Tongue (tissue), 2 donors: ENCODE measurements around the gene PLN. TPM values are rescaled to one million over a fixed set of nuclear protein-coding genes. Genes with fewer than 3 reads are reported as not detected.

ENCODE experiments used
- DNase-seq: peaks from one replicate; pipeline ENCODE4 v3.0.0-alpha.2; 2015
- total RNA-seq: library from RNA; depleted of rRNA; stranded (reverse); fragments of >200 nt; gene quantifications from one replicate; pipeline ENCODE4 v1.2.3, GENCODE V29; 2014

Gene PLN
- total RNA-seq, 1 donor from 2014 or later = 24.5 TPM

DNA sequence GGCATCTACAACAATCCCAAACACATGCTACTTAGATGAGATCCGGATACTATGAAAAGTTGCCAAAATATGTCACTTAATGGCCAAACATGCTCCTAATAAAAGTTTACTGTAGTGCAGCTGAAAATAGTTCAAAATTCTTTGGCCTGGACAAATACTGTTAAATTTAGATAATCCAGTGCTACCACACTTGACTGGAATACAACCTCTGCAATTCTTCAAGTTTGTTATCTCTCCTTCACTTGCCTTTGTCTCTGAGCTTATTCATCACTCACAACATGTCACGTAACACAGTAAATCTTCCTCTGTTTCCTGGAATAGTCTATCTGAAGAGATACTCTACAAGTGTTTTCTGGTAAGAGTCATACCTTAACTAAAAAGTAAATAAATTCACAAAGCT, 10.5 kb upstream of the PLN start:
- no peak for DNase-seq

DNA sequence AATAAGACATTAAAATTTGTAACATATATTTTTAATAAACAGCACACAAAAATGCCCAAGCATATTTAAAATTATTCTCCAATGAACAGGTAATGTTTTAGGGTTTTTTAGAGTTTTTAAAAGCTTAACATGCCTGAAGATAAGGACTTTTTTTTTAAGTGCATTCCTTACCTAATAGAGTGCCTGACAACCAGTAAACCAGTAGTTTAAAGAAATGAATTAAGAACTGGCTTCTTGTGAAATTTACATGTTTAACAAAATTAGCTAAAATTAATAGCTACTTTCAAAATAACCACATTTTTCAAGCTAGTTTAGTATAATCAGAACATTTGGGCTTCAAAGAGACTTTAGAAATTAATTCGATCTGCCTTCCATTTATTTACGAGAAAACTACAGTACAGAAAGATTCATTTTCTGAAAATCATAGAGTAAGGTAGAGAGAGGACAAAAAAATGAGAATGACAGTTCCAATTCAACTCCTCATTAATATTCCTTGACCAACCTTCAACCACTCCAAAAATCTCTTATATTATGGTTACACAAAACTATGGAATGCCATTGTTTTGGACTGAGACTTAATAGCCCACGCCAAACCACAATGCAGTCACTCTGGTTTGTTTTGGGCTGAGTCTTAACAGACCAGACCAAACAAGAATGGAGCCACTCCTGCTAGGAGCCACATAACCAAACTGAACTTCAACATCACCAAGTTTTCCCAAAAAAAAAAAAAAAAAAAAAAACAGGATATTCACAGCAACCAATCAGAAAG, 5.7 kb upstream of the PLN start:
- DNase-seq = no peak

DNA sequence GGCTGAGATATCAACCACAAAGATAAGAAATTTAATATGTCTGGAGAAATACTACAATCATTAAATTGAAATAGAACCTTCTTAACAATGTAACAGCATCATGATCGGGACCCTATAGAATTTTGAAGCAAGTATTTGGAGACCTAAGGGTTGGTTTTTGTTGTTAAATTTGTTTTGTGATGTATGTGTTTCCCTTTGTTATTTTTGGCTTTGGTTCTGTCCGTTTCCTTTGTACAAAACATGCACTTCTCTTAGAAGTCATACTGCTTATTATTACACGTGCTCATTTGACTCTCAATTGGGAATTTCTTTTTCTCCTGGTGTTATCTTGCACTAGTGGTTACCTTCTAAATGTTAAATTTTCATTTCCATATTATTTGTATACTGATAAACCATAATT, 4.0 kb upstream of the PLN start:
- no peak for DNase-seq

DNA sequence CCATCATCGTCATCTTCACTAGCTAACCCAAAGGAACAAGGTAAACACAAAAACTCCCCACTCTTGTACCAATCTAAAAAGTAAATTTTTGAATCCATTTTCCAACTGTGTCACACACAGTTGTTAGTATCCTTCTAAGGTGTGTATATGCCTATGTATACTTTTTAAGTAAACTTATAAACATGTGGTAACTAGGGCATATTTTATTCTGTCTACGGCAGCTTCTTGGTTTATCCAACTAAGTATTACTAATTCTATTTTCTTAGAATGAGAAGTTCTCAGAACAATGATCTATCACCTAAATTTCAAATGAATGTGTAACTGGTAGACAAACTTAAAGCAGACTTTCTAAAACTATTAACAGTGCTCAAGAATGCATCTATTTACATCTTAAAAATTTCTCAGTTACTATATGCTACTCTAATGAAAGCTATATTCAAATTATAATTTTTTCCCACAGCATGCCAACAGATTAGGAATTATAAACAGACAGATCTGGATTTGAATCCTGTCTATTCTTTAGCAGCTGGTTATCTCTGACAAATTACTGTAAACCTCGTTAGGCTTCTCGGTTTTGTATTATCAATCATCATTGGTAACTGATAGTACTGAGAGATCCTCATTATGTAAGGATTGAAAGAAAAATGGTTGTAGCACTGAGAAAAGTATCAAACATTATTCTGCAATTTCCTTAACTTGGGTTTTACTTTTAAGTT, 1.8 kb upstream of the PLN start:
- DNase-seq = no peak

DNA sequence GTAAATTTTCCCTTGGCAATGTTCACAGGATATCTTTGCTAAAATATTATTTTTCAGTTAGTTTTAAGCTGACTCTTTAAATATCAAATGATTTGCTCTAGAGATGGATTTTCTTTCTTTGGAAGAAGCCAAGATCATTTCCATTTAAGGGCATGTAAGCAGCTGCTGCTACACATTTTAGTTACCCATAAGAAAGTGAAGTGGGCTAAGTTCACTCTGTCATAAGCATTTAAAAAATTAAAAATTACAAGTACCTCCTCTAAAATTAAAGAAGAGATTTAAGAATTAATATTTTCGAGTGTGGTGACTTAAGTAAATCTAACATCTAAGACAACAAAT, 1.2 kb upstream of the PLN start:
- peak; percentile 31 for DNase-seq

DNA sequence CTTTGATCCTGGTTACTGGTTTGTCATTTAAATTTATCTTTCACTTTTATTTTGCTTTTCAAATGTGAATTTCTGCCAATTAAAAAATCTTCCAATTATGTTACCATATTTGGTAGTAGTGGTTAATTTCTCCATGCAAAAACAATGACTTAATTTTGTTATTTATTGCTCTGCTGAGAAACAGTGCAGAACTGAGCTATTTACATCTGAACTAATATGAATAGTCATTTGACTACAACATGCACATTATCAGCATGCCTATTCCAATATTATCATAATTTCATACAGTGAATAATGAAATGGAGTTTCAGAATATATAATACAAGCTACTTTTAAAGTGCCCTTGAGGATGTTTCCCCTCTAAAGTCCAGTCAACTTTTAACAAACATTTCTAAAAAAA, 517 bp downstream of the PLN start:
- DNase-seq = no peak

DNA sequence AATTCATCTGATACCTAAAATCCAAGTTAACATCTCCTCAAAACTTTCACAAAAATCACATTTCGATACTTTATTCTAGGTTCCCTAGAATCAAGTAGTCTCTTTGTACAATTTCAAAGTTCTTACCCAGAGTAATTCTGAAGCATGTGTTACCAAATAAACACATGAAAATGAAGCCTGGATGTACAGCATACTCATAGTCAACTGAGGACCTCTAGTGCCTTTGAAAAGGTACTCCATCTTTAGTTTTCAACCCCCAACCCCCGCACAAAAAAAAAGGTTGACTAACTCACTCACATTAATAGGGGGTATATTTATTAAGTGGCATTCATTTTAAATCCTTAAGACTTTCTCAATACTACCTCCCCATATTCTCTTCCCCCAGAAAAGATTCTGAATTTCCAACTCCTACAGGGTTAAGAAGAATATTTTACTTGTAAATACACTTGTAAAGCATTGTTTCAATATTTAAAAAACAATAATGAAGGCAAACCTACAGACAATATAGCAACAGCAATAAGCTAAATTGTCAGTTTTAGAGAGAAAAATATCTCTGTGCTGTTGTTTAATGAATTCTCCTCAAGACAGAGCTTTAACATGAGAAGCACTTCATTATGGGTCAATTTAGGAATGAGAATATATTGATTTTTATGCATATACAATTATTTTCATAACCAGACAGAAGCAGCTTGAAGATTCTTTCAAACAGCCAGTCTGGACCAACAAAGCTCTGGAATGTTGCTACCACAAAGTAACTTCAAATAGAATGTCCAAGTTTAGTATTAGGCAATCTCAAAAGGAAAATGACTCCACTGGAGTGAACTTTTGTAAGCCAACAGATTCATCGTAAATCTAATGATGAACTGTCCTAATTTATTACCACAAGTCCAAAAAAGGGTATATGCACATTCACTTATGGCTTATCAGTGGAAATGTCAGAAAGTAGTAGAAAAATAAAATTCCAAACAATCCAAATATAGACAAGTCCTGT, 3.3 kb downstream of the PLN start:
- peak; percentile 61 for DNase-seq

DNA sequence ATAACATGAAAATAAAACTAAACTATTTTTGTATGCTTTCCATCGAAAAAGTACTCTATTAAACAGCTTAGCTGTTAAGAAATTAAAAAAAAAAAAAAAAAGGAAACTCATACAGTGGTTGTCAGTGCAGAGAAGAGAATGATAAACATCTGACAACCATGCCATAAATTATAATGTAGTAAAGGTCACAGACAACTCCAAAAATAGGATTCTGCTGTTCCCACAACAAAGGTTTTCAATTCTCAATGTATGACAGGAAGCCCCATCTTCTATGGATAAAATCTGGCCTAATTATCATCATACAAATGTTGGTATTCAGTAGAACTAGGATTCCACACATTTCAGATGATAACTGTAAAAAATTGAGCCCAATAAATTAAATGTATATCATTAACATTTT, 5.0 kb downstream of the PLN start:
- no peak for DNase-seq

DNA sequence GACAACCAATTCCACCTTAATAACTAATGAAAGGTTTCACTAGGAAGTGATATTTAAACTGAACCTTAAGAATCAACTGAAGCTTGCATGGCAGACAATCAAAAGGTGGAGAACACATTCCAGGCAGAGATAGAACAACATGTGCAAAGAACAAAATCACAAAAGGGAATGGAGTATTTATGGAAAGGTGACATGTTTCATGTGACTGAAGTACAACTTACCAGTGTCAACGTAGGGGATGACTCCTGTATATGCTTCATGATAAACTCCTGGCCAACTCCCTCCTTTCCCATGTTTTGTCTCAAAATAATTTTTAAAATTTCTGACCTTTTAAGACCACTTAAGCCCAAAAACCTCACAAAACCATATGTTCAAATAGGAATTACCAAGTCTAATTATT, 6.6 kb downstream of the PLN start:
- no peak for DNase-seq

DNA sequence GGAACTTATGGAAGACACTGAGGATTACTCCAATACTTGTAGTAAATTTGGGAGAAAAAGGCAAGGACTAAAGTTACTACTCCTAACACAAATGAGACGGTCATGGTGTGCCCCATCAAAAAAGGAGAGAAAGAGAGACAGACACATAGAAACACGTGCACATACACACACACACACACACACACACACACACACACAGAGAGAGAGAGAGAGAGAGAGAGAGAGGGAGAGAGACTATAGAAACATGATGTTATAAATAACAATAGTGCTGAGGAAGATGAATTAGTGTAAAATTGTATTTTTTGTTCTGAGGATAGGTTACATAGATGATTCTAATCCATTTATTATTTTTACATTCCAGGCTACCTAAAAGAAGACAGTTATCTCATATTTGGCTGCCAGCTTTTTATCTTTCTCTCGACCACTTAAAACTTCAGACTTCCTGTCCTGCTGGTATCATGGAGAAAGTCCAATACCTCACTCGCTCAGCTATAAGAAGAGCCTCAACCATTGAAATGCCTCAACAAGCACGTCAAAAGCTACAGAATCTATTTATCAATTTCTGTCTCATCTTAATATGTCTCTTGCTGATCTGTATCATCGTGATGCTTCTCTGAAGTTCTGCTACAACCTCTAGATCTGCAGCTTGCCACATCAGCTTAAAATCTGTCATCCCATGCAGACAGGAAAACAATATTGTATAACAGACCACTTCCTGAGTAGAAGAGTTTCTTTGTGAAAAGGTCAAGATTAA, 10.5 kb downstream of the PLN start:
- no peak for DNase-seq

DNA sequence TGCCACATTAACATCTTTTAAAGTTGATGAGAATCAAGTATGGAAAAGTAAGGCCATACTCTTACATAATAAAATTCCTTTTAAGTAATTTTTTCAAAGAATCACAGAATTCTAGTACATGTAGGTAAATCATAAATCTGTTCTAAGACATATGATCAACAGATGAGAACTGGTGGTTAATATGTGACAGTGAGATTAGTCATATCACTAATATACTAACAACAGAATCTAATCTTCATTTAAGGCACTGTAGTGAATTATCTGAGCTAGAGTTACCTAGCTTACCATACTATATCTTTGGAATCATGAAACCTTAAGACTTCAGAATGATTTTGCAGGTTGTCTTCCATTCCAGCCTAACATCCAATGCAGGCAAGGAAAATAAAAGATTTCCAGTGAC, 11.6 kb downstream of the PLN start:
- DNase-seq = no peak

DNA sequence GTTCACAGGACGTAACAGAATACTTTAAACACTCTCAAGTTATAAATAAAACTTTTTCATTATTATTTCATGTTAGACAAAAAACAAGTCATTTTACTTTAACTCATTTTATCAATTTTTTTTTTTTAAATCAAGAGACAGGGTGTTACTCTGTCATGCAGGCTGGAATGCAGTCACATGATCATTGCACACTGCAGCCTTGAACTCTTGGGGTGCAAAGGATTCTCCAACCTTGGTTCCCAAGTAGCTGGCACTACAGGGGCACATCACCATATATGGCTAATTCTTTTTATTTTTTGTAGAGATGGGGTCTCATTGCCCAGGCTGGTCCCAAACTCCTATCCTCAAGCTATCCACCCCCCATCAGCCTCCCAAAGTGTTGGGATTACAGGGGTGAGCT, 14.2 kb downstream of the PLN start:
- no peak for DNase-seq

DNA sequence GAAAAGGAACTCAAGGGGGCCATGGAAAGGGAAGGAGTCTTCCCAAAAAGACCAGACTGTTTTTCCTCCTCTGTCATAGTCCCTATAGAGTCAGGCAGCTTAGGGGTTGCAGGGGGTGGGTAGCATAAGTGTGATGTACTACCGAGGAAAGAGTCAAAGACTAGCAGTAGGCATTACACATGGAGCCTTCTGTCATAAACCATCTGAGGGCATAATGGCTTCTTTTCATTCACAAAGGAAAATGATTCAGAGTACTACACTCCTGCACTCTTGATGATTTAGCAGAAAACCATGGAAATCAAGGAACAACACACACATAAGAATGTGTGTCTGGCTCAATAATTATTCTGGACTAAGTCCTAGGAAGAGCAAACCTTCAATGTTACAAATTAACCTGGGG, 14.9 kb downstream of the PLN start:
- DNase-seq = no peak

DNA sequence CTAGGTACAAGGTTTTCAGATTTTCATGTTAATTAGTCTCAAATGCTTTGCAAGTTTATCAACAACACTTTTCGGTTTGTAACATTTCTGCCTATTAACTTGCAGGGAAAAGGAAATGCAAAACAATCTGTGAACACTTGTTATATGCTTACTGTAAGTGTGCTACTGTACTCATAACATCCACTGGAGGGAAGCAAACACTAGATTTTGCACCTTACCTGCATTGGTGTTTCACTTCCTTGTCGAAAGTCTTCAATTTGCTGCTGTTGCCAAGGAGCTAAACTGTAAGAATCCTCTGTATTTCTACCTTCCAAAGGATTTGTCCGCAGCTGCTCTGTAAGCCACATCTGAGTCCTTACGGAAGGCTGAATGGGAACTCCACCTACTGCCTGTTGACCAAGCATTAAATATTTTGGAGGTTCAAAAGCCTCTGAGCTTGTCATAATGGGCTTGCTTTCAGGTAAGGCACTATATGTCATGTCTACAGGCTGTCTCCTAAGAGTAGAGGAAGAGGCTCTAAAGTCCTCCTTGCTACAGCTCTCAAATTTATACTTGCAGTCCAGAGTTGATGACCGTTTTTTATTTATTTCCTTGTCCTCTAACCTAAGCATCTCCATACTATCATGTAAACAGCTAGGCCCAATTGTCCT, 17.3 kb downstream of the PLN start:
- peak; percentile 62 for DNase-seq

DNA sequence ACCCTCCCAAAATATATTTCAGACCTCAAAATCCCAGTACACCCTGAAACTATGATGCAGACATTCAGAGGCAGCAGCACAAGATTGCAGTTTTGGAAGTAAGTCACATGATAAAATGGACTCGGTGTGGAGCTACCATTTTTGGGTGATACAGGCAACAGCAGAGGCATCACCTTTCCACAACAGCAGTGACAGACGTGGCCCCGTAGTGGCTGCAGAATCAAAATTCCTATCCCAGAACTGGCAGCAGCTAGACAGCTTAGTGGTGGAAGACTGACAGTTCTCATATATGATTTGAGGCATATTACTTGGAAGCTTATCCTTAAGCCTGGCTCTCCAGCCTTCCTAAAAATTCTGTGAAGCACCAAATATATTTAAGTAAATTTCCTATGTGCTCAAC, 19.9 kb downstream of the PLN start:
- no peak for DNase-seq

DNA sequence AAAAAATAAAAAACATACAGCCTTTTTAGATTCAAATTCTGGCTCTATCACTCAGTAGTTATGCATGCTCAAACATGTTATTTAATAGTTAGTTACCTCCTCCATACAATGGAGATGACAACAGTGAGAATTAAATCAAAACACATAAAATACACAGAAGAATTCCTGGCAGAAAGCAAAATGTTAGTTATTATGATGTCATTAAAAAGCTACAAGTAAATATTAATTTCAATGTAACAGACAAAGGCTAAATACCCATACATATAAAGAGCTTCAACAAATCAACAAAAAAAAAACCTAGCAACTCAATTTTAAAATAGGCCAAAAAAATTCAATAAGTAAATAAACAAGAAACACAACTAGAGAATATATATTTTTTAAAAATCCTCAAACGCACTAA, 21.4 kb downstream of the PLN start:
- DNase-seq = no peak

DNA sequence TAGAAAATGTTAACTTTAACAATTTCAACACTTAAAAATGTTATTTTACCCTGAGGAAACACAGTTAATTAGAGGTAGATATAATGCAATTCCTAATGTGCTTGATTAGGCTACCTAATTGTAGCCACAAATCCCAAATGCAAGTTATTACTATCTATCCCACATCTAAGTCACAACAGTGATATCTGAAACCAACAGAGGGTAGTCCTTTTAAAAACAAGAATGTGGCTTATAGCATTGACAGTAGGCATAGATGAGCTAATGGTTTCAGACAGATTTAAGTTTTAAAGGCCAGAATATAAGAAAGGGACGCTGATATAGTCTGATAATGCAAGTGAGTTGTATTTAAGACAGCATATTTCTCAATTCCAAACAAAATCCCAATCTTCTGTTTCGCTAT, 23.0 kb downstream of the PLN start:
- no peak for DNase-seq

DNA sequence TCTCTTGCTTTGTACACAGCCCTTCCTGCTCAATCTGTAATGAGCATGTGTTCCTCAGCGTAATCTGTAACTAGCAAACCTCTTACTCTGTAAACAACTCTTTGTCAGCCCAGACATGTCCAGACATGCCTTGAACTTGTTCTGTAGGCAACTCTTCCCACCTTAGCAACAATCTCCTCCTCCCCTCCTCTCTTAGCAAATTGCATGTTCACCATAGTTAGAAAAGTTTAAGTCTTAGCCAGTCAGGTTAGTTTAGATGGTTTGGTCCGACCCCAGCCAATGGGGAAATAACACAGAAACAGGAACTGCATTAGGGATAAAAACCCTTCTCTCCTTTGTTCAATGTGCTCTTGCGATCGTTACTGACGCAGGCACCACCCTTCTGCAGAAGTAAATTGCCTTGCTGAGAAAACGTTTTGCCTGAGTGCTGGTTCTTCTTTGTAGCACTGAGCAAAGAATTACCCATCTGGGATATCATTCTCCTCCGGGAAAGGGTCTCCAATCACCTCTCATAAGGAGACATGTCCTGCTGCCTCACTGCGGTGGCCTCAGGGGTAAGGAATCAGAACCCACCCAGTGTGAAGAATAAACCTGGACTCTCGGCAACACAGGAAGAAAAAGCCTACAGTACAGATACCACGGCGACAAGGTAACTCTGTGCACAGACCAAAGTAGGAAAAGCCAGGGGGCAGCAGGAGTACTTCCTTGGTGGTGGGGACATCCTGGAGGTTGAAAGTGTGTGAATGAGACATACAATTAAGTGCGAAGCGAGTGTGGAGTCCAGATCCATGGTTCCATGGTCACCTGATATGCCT, 26.2 kb downstream of the PLN start:
- DNase-seq = no peak

DNA sequence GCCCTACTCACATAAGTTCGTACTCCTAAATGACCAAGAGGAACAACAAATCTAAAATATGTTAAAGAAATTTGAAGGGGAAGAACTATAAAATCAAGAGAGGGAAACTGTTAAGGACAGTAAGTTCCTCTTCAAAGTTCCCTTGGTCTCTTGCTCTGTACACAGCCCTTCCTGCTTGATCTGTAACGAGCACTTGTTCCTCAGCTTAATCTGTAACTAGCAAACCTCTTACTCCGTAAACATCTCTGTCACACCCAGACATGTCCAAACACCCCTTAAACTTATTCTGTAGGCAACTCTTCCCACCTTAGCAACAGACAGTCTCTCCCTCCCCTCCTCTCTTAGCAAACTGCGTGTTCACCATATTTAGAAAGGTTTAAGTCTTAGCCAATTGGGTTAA, 29.9 kb downstream of the PLN start:
- no peak for DNase-seq

DNA sequence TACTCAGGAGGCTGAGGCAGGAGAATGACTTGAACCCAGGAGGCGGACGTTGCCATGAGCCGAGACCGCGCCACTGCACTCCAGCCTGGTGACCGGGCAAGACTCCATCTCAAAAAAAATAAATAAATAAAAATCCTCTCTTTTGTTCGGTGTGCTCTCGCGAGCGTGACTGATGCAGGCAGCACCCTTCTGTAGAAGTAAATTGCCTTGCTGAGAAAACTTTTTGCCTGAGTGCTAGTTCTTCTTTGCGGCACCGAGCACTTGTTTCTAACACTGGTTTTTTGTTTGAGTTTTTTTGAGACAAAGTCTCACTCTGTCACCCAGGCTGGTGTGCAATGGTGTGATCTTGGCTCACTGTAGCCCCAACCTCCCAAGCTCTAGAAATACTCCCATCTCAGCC, 30.5 kb downstream of the PLN start:
- no peak for DNase-seq

DNA sequence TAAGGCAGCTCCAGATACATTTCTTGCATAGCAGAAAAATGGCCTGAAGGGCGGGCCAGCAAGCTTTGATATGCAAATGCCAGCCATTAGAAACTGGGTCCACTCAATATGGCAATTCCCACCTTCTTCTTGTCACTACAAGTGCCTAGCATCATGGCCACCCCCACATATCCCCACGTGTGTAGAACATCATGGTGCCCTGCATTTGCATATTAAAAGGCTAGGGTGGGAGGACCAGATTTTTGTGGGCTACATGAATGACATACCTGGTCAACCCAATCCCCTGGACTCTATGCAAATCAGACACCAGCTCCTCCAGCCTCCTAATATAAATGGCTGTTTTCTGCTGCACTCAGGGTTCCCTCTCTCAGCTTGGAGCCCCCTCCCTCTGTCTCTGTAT, 31.7 kb downstream of the PLN start:
- DNase-seq = no peak
